GM12864 (cell line): Measurements from ENCODE around the gene CHRNA5.
"Not testable (repeated sequence)": the region's sequence is repeated elsewhere in the genome, so short reads cannot be mapped to it uniquely, and the experiment has no call there.

ENCODE experiments used
- DNase-seq: peaks from one replicate; pipeline ENCODE4 v3.0.0-alpha.2; 2011; ENCODE audit warnings: low read depth
- H3K4me3 ChIP-seq: 2 replicates; pipeline ENCODE4 v1.5.1; 2011; ENCODE audit warnings: mild to moderate bottlenecking, low read depth, low read length, control low read depth
- TF ChIP-seq, protein P1 (sequence below): IDR thresholded peaks from 2 replicates; pipeline ENCODE4 v1.5.1; 2011; ENCODE audit warnings: low read depth, mild to moderate bottlenecking, moderate library complexity, low read length, control low read depth, inconsistent platforms; ENCODE audit errors: missing control alignments

Gene CHRNA5

DNA sequence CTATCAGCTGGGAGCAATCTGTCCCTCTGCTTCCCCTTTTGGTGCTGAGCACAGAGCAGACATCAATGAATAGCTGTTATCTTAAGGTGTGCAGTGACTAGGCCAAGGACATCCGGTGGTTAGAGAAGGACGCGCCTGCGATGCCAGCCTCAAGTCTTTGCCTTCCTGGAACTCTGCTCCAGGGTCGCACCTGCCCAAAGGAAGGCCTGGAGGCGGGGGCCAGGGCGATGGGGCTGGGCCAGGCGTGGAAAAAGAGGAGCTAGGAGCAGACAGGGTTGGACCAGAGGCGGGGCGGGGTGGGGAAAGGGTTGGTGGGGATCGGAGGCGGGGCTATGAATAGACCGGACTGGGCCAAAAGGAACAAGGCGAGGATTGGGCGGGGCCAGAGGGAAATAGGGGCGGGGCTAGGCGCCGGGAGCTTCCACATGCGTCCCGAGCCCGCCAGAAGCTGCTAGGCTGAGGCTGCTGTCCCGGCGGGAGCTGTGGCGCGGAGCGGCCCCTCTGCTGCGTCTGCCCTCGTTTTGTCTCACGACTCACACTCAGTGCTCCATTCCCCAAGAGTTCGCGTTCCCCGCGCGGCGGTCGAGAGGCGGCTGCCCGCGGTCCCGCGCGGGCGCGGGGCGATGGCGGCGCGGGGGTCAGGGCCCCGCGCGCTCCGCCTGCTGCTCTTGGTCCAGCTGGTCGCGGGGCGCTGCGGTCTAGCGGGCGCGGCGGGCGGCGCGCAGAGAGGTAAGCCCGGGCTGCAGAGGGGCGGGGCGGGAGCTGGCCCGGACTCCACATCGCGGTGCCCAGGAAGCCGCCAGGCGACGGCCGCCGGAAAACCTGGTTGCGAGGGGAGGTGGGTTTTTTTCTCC, at the start of gene CHRNA5:
CHRNA5 (plus strand) TSS at position 424 of the 854 bp plus-strand sequence; CDS start at position 624, 200 bp downstream.
- DNase-seq, result peak; percentile 63
- TF ChIP-seq, protein P1, sequence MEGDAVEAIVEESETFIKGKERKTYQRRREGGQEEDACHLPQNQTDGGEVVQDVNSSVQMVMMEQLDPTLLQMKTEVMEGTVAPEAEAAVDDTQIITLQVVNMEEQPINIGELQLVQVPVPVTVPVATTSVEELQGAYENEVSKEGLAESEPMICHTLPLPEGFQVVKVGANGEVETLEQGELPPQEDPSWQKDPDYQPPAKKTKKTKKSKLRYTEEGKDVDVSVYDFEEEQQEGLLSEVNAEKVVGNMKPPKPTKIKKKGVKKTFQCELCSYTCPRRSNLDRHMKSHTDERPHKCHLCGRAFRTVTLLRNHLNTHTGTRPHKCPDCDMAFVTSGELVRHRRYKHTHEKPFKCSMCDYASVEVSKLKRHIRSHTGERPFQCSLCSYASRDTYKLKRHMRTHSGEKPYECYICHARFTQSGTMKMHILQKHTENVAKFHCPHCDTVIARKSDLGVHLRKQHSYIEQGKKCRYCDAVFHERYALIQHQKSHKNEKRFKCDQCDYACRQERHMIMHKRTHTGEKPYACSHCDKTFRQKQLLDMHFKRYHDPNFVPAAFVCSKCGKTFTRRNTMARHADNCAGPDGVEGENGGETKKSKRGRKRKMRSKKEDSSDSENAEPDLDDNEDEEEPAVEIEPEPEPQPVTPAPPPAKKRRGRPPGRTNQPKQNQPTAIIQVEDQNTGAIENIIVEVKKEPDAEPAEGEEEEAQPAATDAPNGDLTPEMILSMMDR, result no peak

DNA sequence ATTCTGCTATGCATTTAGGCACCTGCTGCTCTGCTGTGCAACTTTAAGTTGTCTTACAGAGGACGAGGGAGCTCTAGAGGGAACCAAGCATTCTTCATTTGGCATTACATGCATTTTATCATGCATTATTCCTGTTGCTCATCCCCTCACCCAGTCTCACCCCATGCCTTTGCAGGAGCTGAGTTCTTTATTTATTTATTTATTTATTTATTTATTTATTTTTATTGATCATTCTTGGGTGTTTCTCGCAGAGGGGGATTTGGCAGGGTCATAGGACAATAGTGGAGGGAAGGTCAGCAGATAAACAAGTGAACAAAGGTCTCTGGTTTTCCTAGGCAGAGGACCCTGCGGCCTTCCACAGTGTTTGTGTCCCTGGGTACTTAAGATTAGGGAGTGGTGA, 45.3 kb upstream of the CHRNA5 start:
- not testable (repeated sequence) for H3K4me3 ChIP-seq, DNase-seq

More for the DNA sequence above, at the start of gene CHRNA5:
- H3K4me3 ChIP-seq, result peak within 1 kb of the TSS; percentile 80

DNA sequence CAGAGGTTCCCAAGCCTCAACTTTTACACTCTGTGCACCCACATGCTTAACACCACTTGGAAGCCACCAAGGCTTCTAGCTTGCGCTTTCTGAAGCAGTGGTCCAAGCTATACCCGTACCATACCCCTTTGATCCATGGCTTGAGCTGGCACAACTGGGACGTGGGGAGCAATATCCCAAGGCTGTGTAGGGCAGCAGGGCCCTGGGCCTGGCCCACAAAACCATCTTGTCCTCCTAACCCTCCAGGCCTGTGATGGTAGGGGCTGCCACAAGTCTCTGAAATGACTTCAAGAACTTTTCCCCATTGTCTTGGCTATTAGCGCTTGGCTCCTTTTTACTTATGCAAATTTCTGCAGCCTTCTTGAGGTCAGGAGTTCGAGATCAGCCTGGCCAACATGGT, 41.1 kb upstream of the CHRNA5 start:
- no peak overlapping the region for H3K4me3 ChIP-seq
- TF ChIP-seq, protein P1, result no peak
- DNase-seq, result no peak

DNA sequence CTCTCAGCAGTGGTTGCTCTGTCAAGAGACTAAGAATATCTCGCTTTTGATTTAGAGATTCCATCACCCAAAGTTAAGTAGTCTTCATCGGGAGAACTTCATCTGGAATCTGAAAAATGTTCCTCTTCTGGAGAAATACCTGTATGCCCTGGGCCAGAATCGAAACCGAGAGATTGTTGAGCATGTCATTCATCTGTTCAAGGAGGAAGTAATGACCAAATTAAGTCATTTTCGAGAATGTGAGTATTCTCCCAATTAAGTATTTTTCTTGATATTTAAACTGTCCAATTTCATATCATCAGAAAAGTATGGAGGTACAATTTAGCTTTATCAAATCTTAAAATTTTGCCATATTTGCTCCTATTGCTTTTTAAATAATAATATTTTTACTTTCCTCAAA, 38.0 kb upstream of the CHRNA5 start:
- H3K4me3 ChIP-seq, result no peak overlapping the region
- TF ChIP-seq, protein P1, result no peak
- no peak for DNase-seq

DNA sequence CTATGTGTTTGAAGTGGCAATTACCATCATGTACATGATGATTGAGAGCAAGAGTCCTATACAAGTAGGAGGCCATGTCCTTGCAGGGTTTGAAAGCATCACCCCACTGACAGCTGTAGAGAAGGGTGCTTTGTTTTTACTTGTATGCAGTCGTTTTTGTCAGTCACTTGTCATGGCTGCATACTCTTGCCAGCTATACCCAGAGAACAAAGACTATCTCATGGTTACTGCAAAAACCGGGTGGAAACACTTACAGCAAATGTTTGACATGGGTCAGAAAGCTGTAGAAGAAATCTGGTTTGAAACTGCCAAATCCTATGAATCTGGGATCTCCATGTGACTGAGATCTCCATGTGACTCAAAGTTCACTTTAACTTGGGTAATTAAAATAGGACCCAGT, 32.0 kb upstream of the CHRNA5 start:
- TF ChIP-seq, protein P1, result no peak
- no peak for DNase-seq
- no peak overlapping the region for H3K4me3 ChIP-seq

DNA sequence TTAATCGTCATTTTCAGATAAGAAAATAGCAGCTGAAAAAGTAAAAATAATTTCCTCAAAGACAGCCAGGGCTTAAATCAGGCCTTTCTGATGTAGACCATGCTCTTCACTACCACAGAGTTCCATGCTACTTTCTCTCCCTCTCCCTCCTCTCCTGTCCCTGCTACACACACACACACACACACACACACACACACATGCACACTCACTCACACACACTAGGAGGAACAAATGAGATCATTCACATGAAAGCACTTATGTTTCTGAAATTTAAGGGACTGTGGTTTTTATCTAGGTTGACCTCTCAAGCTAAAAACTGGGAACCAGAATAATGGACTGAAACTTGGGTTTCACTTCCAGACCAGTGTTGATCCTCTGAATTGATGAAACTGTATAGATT, 29.2 kb upstream of the CHRNA5 start:
- H3K4me3 ChIP-seq, result no peak overlapping the region
- no peak for DNase-seq
- TF ChIP-seq, protein P1, result no peak

DNA sequence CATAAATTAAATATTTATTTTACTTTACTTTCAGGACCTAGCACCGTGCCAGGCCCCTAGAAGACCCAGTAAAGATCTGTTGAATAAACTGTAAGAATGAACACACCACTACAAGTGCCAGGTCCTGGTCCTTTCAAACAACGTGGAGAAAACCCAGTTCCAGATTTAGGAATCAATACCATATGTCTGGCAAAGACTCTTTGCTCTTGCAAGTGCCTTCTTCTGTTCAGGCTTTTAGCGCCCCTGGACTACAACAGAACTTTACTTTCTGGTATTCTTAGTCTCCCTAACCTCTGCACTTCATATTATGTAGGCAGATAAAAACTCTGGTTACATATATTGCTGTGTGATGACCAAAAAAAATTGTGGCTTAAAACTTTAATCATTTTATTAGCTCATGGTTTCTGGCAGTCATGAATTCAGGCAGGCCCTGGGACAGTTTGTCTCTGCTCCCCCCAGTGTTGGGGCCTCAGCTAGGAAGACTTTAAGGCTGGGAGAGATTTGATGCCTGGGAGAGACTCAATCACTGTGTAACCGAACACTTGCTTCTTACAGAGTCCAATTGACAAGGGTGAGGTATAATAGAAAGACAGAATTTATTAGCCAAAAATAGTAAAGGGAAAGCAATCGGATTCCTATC, 27.9 kb upstream of the CHRNA5 start:
- DNase-seq, result no peak
- TF ChIP-seq, protein P1, result no peak
- no peak overlapping the region for H3K4me3 ChIP-seq
